Neural cell (in vitro differentiated cells): ENCODE measurements around the gene CAPN9. TPM values are rescaled to one million over a fixed set of nuclear protein-coding genes. Genes with fewer than 3 reads are reported as not detected.

Experiments used
- H2AFZ ChIP-seq: fragments of 200-600, 300-800 bp; sonication (generic), shearing (Covaris generic); 2 replicates; pipeline ENCODE4 v1.6.0; 2014; ENCODE audit warnings: low read depth, mild to moderate bottlenecking, antibody characterized with exemption, low read length, moderate library complexity
- H3F3A ChIP-seq: fragments of 200-600 bp; shearing (Covaris generic); 2 replicates; pipeline ENCODE4 v1.6.1; 2016; ENCODE audit warnings: mild to moderate bottlenecking, moderate library complexity, mixed read lengths, antibody characterized with exemption, low read length; ENCODE audit not compliant: insufficient read depth, poor library complexity, severe bottlenecking
- H3K27ac ChIP-seq: fragments of 200-600, 300-800 bp; sonication (generic), shearing (Covaris generic); 2 replicates; pipeline ENCODE4 v1.5.1; 2014; ENCODE audit warnings: mild to moderate bottlenecking, low read length, moderate library complexity
- H3K27me3 ChIP-seq: fragments of 300-800, 200-600 bp; sonication (generic), shearing (Covaris generic); 2 replicates; pipeline ENCODE4 v1.6.0; 2014; ENCODE audit warnings: mild to moderate bottlenecking, low read depth, low read length, moderate library complexity; ENCODE audit not compliant: insufficient read depth
- H3K36me3 ChIP-seq: fragments of 300-800, 200-600 bp; sonication (generic), shearing (Covaris generic); 2 replicates; pipeline ENCODE4 v1.5.1; 2014; ENCODE audit warnings: mild to moderate bottlenecking, antibody characterized with exemption, low read length, moderate library complexity; ENCODE audit not compliant: insufficient read depth
- H3K4me2 ChIP-seq: fragments of 300-800, 200-600 bp; sonication (generic), shearing (Covaris generic); 2 replicates; pipeline ENCODE4 v1.6.0; 2014; ENCODE audit warnings: mild to moderate bottlenecking, low read length
- H3K4me3 ChIP-seq: fragments of 300-800, 200-600 bp; sonication (generic), shearing (Covaris generic); 2 replicates; pipeline ENCODE4 v1.5.1; 2014; ENCODE audit warnings: mild to moderate bottlenecking, low read length, moderate library complexity
- H3K79me2 ChIP-seq: fragments of 200-600 bp; shearing (Covaris generic); replicated peaks from 2 replicates; pipeline ENCODE4 v1.6.0; 2014; ENCODE audit warnings: mild to moderate bottlenecking, low read length, moderate library complexity; ENCODE audit not compliant: insufficient read depth
- H3K9ac ChIP-seq: fragments of 300-800, 200-600 bp; sonication (generic), shearing (Covaris generic); 2 replicates; pipeline ENCODE4 v1.6.1; 2016; ENCODE audit warnings: mild to moderate bottlenecking, low read length, mixed read lengths
- H3K9me2 ChIP-seq: fragments of 200-600 bp; shearing (Covaris generic); 2 replicates; pipeline ENCODE4 v1.6.1; 2016; ENCODE audit warnings: mild to moderate bottlenecking, low read length, mixed read lengths; ENCODE audit not compliant: insufficient read depth
- H3K9me3 ChIP-seq: fragments of 200-600, 300-800 bp; sonication (generic), shearing (Covaris generic); 2 replicates; pipeline ENCODE4 v1.6.1; 2016; ENCODE audit warnings: mild to moderate bottlenecking, mixed run types, low read length, moderate library complexity, mixed read lengths
- H4K20me1 ChIP-seq: fragments of 200-600 bp; shearing (Covaris generic); 2 replicates; pipeline ENCODE4 v1.6.1; 2016; ENCODE audit warnings: mild to moderate bottlenecking, mixed run types; ENCODE audit not compliant: insufficient read depth
- CTCF ChIP-seq: fragments of 450-650 bp; IDR thresholded peaks from 2 replicates; pipeline ENCODE4 v1.5.1; 2014; ENCODE audit warnings: antibody characterized with exemption, mild to moderate bottlenecking, moderate library complexity; ENCODE audit not compliant: poor library complexity, severe bottlenecking
- EP300 ChIP-seq: fragments of 450-650 bp; conservative IDR thresholded peaks from 2 replicates; pipeline ENCODE4 v1.6.1; 2014; ENCODE audit warnings: antibody characterized with exemption, mild to moderate bottlenecking, moderate library complexity; ENCODE audit not compliant: poor library complexity, severe bottlenecking
- EZH2 ChIP-seq: fragments of 200-600, 300-800 bp; shearing (Covaris generic), sonication (generic); IDR thresholded peaks from 2 replicates; pipeline ENCODE4 v1.6.1; 2014; ENCODE audit warnings: antibody characterized with exemption, low read length, borderline replicate concordance, mild to moderate bottlenecking; ENCODE audit not compliant: insufficient read depth, poor library complexity, severe bottlenecking
- MXI1 ChIP-seq: fragments of 450-650 bp; conservative IDR thresholded peaks from 2 replicates; pipeline ENCODE4 v1.6.1; 2014; ENCODE audit warnings: antibody characterized with exemption, mild to moderate bottlenecking; ENCODE audit not compliant: poor library complexity, severe bottlenecking
- POLR2AphosphoS5 ChIP-seq: IDR thresholded peaks from 2 replicates; pipeline ENCODE4 v1.6.1; 2012
- RAD21 ChIP-seq: fragments of 450-650 bp; conservative IDR thresholded peaks from 2 replicates; pipeline ENCODE4 v1.6.1; 2014; ENCODE audit warnings: antibody characterized with exemption, mild to moderate bottlenecking, moderate library complexity
- REST ChIP-seq: IDR thresholded peaks from 2 replicates; pipeline ENCODE4 v1.6.1; 2012; ENCODE audit warnings: borderline replicate concordance
- SMC3 ChIP-seq: fragments of 450-650 bp; conservative IDR thresholded peaks from 2 replicates; pipeline ENCODE4 v1.6.1; 2014; ENCODE audit warnings: antibody characterized with exemption, mild to moderate bottlenecking, moderate library complexity; ENCODE audit not compliant: poor library complexity
- TAF1 ChIP-seq: IDR thresholded peaks from 2 replicates; pipeline ENCODE4 v1.6.1; 2012; ENCODE audit warnings: low read depth
- polyA plus RNA-seq: library from polyadenylated mRNA; depleted of rRNA; stranded (reverse); fragments of >200 nt; gene quantifications from 2 replicates; pipeline ENCODE4 v1.2.3, GENCODE V29; 2014

CAPN9 gene
- polyA plus RNA-seq, 1 donor from 2014 or later, result 0.14 TPM

- Histone ChIP-seq H3K4me2 (no peak overlapping the region), H4K20me1 (no peaks in the 10 kb centered on the region), H3K9me3 (no peaks in the 10 kb centered on the region), H3K27ac (no peak overlapping the region), H3K79me2 (no peaks in the 10 kb centered on the region), H3K4me3 (no peak overlapping the region), H3K9ac (no peak overlapping the region), H2AFZ (no peak overlapping the region), H3K9me2 (no peaks in the 10 kb centered on the region), H3K36me3 (no peaks in the 10 kb centered on the region), H3F3A (no peaks in the 10 kb centered on the region), H3K27me3 (no peaks in the 10 kb centered on the region)
- TF ChIP-seq TAF1, result no peak
- no peak for TF ChIP-seq CTCF
- TF ChIP-seq RAD21, result no peak
- TF ChIP-seq SMC3, result no peak
- TF ChIP-seq EP300, result no peak
- no peak for TF ChIP-seq REST
- TF ChIP-seq EZH2, result no peak
Measured at GRCh38 chr1:230711245-230711644, 35.9 kb upstream of the CAPN9 start.

GRCh38 chr1:230712470-230712942 lies 34.7 kb upstream of the CAPN9 start:
- Histone ChIP-seq H3K27ac (no peak overlapping the region), H3K4me3 (no peak overlapping the region), H4K20me1 (no peaks in the 10 kb centered on the region), H3K79me2 (no peaks in the 10 kb centered on the region), H3K9ac (no peak overlapping the region), H3K9me2 (no peaks in the 10 kb centered on the region), H3K36me3 (no peaks in the 10 kb centered on the region), H3K9me3 (no peaks in the 10 kb centered on the region), H3K27me3 (no peaks in the 10 kb centered on the region), H3F3A (no peaks in the 10 kb centered on the region), H3K4me2 (no peak overlapping the region), H2AFZ (no peak overlapping the region)
- TF ChIP-seq POLR2AphosphoS5 (no peak), REST (no peak), CTCF (no peak), TAF1 (no peak), EZH2 (no peak), MXI1 (no peak), SMC3 (no peak), RAD21 (no peak), EP300 (no peak)
